H9 (cell line): Measurements from ENCODE around the gene IDUA. TPM values are rescaled to one million over a fixed set of nuclear protein-coding genes. Genes with fewer than 3 reads are reported as not detected.
A peak's percentile ranks its signal among the peaks of the same experiment; 100 is the strongest.

Experiments used
- DNase-seq: peaks from one replicate; pipeline ENCODE4 v3.0.0-alpha.2; 2017
- H2AFZ ChIP-seq: one replicate; pipeline ENCODE4 v1.6.1; 2013; ENCODE audit warnings: mild to moderate bottlenecking, low read length, control low read depth, moderate library complexity
- H2AK5ac ChIP-seq: 2 replicates; pipeline ENCODE4 v1.6.1; 2013; ENCODE audit warnings: low read length, control low read depth, mixed read lengths; ENCODE audit not compliant: insufficient read length
- H2BK120ac ChIP-seq: one replicate; pipeline ENCODE4 v1.6.1; 2013; ENCODE audit warnings: low read depth, mild to moderate bottlenecking, low read length, control low read depth, inconsistent platforms; ENCODE audit not compliant: poor library complexity, severe bottlenecking
- H2BK12ac ChIP-seq: 2 replicates; pipeline ENCODE4 v1.6.1; 2013; ENCODE audit warnings: low read length, control low read depth, mixed read lengths, low read depth; ENCODE audit not compliant: insufficient read length
- H2BK15ac ChIP-seq: 2 replicates; pipeline ENCODE4 v1.6.1; 2013; ENCODE audit warnings: low read depth, low read length, control low read depth
- H2BK20ac ChIP-seq: one replicate; pipeline ENCODE4 v1.6.1; 2013; ENCODE audit warnings: low read depth, mild to moderate bottlenecking, low read length, control low read depth, inconsistent platforms; ENCODE audit not compliant: poor library complexity, severe bottlenecking
- H2BK5ac ChIP-seq: 2 replicates; pipeline ENCODE4 v1.6.1; 2013; ENCODE audit warnings: low read length, control low read depth, mixed read lengths; ENCODE audit not compliant: insufficient read length
- H3K14ac ChIP-seq: 2 replicates; pipeline ENCODE4 v1.6.1; 2013; ENCODE audit warnings: low read length, control low read depth; ENCODE audit not compliant: insufficient read depth
- H3K18ac ChIP-seq: 2 replicates; pipeline ENCODE4 v1.6.1; 2013; ENCODE audit warnings: low read depth, mild to moderate bottlenecking, mixed read lengths, low read length, control low read depth; ENCODE audit not compliant: insufficient read length
- H3K23ac ChIP-seq: 2 replicates; pipeline ENCODE4 v1.6.1; 2013; ENCODE audit warnings: low read length, control low read depth, mixed read lengths, low read depth; ENCODE audit not compliant: insufficient read length
- H3K23me2 ChIP-seq: 2 replicates; pipeline ENCODE4 v1.6.1; 2013; ENCODE audit warnings: low read depth, mild to moderate bottlenecking, mixed read lengths, low read length, control low read depth; ENCODE audit not compliant: insufficient read length, poor library complexity, severe bottlenecking
- H3K27ac ChIP-seq: 2 replicates; pipeline ENCODE4 v1.5.1; 2013; ENCODE audit warnings: low read length, control low read depth, mixed read lengths, low read depth; ENCODE audit not compliant: insufficient read length
- H3K27me3 ChIP-seq: 2 replicates; pipeline ENCODE4 v1.6.1; 2013; ENCODE audit warnings: low read length, control low read depth, inconsistent platforms; ENCODE audit not compliant: insufficient read depth
- H3K4ac ChIP-seq: 2 replicates; pipeline ENCODE4 v1.6.1; 2013; ENCODE audit warnings: low read depth, mild to moderate bottlenecking, control low read depth, inconsistent platforms, low read length, moderate library complexity
- H3K4me1 ChIP-seq: 2 replicates; pipeline ENCODE4 v1.6.1; 2013; ENCODE audit warnings: low read length, control low read depth, inconsistent platforms; ENCODE audit not compliant: insufficient read depth
- H3K4me2 ChIP-seq: 2 replicates; pipeline ENCODE4 v1.6.1; 2013; ENCODE audit warnings: low read length, control low read depth, mixed read lengths; ENCODE audit not compliant: insufficient read length, insufficient read depth
- H3K56ac ChIP-seq: 2 replicates; pipeline ENCODE4 v1.6.1; 2013; ENCODE audit warnings: low read depth, mild to moderate bottlenecking, mixed read lengths, low read length, control low read depth; ENCODE audit not compliant: insufficient read length
- H3K79me1 ChIP-seq: 2 replicates; pipeline ENCODE4 v1.6.1; 2013; ENCODE audit warnings: low read depth, mild to moderate bottlenecking, moderate library complexity, low read length, control low read depth, inconsistent platforms; ENCODE audit not compliant: insufficient read depth, poor library complexity, severe bottlenecking
- H3K79me2 ChIP-seq: 2 replicates; pipeline ENCODE4 v1.6.1; 2013; ENCODE audit warnings: low read length, control low read depth, inconsistent platforms; ENCODE audit not compliant: insufficient read depth
- H3K9ac ChIP-seq: 2 replicates; pipeline ENCODE4 v1.6.1; 2013; ENCODE audit warnings: low read length, control low read depth, mixed read lengths; ENCODE audit not compliant: insufficient read length; ENCODE audit errors: extremely low read depth
- H3K9me3 ChIP-seq: one replicate; pipeline ENCODE4 v1.6.1; 2013; ENCODE audit warnings: low read depth, low read length, inconsistent platforms; ENCODE audit not compliant: control insufficient read depth
- H3T11ph ChIP-seq: one replicate; pipeline ENCODE4 v1.6.1; 2013; ENCODE audit warnings: mild to moderate bottlenecking, low read length, control low read depth, inconsistent platforms
- H4K20me1 ChIP-seq: one replicate; pipeline ENCODE4 v1.6.1; 2013; ENCODE audit not compliant: control insufficient read depth, insufficient read length, insufficient read depth
- H4K5ac ChIP-seq: 2 replicates; pipeline ENCODE4 v1.6.1; 2013; ENCODE audit warnings: low read depth, mild to moderate bottlenecking, mixed read lengths, low read length, control low read depth; ENCODE audit not compliant: insufficient read length
- H4K8ac ChIP-seq: replicated peaks from 2 replicates; pipeline ENCODE4 v1.6.1; 2013; ENCODE audit warnings: low read length, control low read depth, mixed read lengths, low read depth; ENCODE audit not compliant: insufficient read length
- H4K91ac ChIP-seq: 2 replicates; pipeline ENCODE4 v1.6.1; 2013; ENCODE audit warnings: low read depth, mild to moderate bottlenecking, moderate library complexity, mixed read lengths, low read length, control low read depth; ENCODE audit not compliant: insufficient read length
- H3K27ac Mint-ChIP-seq, 3 experiments: 2 replicates in 2 of 3; 3 replicates in 1 of 3; pipeline ENCODE4 v1.8.0; 2020 to 2021; ENCODE audit warnings: mixed read lengths in 3 of 3, mild to moderate bottlenecking in 1 of 3, moderate library complexity in 1 of 3
- H3K27me3 Mint-ChIP-seq: 2 replicates; pipeline ENCODE4 v1.8.0; 2021; ENCODE audit warnings: low read depth, mild to moderate bottlenecking, moderate library complexity, mixed read lengths
- H3K36me3 Mint-ChIP-seq, 3 experiments: 2 replicates in 2 of 3; 3 replicates in 1 of 3; pipeline ENCODE4 v1.8.0; 2020 to 2021; ENCODE audit warnings: low read depth in 3 of 3, mixed read lengths in 3 of 3; ENCODE audit not compliant: insufficient read depth in 1 of 3
- H3K4me1 Mint-ChIP-seq, 2 experiments: 2 replicates each; pipeline ENCODE4 v1.8.0; 2020; ENCODE audit warnings: mixed read lengths in 2 of 2
- H3K4me3 Mint-ChIP-seq, 2 experiments: 2 replicates in 1 of 2; 3 replicates in 1 of 2; pipeline ENCODE4 v1.8.0; 2020 to 2021; ENCODE audit warnings: mild to moderate bottlenecking in 2 of 2, mixed read lengths in 2 of 2, moderate library complexity in 1 of 2
- H3K9me3 Mint-ChIP-seq, 2 experiments: 2 replicates in 1 of 2; 3 replicates in 1 of 2; pipeline ENCODE4 v1.8.0; 2020; ENCODE audit warnings: mild to moderate bottlenecking in 2 of 2, mixed read lengths in 2 of 2, moderate library complexity in 1 of 2
- CTCF ChIP-seq: fragments of 200-600 bp; sonication (generic); conservative IDR thresholded peaks from 3 replicates; pipeline ENCODE4 v1.8.0; 2021; ENCODE audit warnings: antibody characterized with exemption, mild to moderate bottlenecking
- WGBS: extraction: QIAGEN DNeasy Blood & Tissue Kit; methylation state at CpG from one replicate; pipeline ENCODE4 v1.1.7; 2013; ENCODE audit warnings: missing lambda C conversion rate, low lambda C conversion rate, mixed read lengths; ENCODE audit not compliant: insufficient read length; ENCODE audit errors: extremely low coverage; 5-methylcytosine and 5-hydroxymethylcytosine counted together
- total RNA-seq: library from RNA; stranded (reverse); gene quantifications from 2 replicates; pipeline ENCODE4 v1.2.1, GENCODE V29; 2021

The IDUA gene
- total RNA-seq, 1 experiment from 2014 or later: 14.5 TPM

GRCh38 chr4:986428-986878 is 391 bp upstream of the IDUA start:
- Mint-ChIP-seq H3K4me3 (peak overlapping the region; percentile 75 to 89), H3K4me1 (peaks cover 11 to 13% of the 10 kb centered on the region in 2 experiments), H3K36me3 (no peaks in the 10 kb centered on the region), H3K9me3 (0 out of 5 replicates have a peak, but pooled peaks cover 0 to 4% of the 10 kb centered on the region in 2 experiments), H3K27me3 (peaks cover 39% of the 10 kb centered on the region), H3K27ac (no peak overlapping the region)
- Histone ChIP-seq H3K23ac (no peak overlapping the region), H3T11ph (no peak overlapping the region), H3K27me3 (no peaks in the 10 kb centered on the region; the same call in 1 of the 2 replicates), H4K20me1 (no peaks in the 10 kb centered on the region), H2AFZ (no peak overlapping the region), H3K79me1 (no peaks in the 10 kb centered on the region), H2AK5ac (no peak overlapping the region), H3K4me1 (peaks cover 3% of the 10 kb centered on the region; the same call in 1 of the 2 replicates), H2BK5ac (no peak overlapping the region), H3K56ac (no peak overlapping the region), H2BK20ac (no peak overlapping the region), H3K18ac (no peak overlapping the region), H3K23me2 (peaks cover 3% of the 10 kb centered on the region), H3K4ac (no peak overlapping the region), H2BK12ac (no peak overlapping the region), H4K8ac (no peak overlapping the region), H3K27ac (no peak overlapping the region), H4K5ac (no peak overlapping the region), H2BK120ac (no peak overlapping the region), H2BK15ac (no peak overlapping the region), H3K4me2 (peak overlapping the region; percentile 78), H3K9me3 (no peaks in the 10 kb centered on the region), H4K91ac (no peak overlapping the region), H3K79me2 (no peaks in the 10 kb centered on the region), H3K9ac (peak overlapping the region; percentile 4), H3K14ac (peak overlapping the region; percentile 30)
- no peak for TF ChIP-seq CTCF
- DNase-seq: no peak
- WGBS: no CpG with 5 or more reads among the region's 14 CpGs
